Liver (tissue), 9 donors: ENCODE measurements around the gene SDR39U1. TPM values are rescaled to one million over a fixed set of nuclear protein-coding genes. Genes with fewer than 3 reads are reported as not detected.

ENCODE experiments used
- DNase-seq: peaks from one replicate; pipeline ENCODE4 v3.0.0-alpha.2; 2017; ENCODE audit warnings: low spot score
- H3K27ac ChIP-seq, 2 donors: one replicate each; pipeline ENCODE4 v1.7.0; 2013; ENCODE audit warnings: inconsistent platforms in 2 of 2, low read length in 2 of 2, control low read depth in 1 of 2, low read depth in 1 of 2, mild to moderate bottlenecking in 1 of 2
- H3K27me3 ChIP-seq, 4 donors: one replicate each; pipeline versions ENCODE4 v1.6.1 to v1.7.0; 2013; ENCODE audit warnings: low read length in 3 of 4, inconsistent platforms in 1 of 4, mild to moderate bottlenecking in 1 of 4, moderate library complexity in 1 of 4; ENCODE audit not compliant: control insufficient read depth in 4 of 4, insufficient read depth in 4 of 4
- H3K36me3 ChIP-seq, 4 donors: one replicate each; pipeline versions ENCODE4 v1.6.1 to v1.7.0; 2013; ENCODE audit warnings: low read length in 3 of 4, mild to moderate bottlenecking in 3 of 4, low read depth in 1 of 4, moderate library complexity in 1 of 4; ENCODE audit not compliant: control insufficient read depth in 4 of 4, insufficient read depth in 3 of 4
- H3K4me1 ChIP-seq, 4 donors: one replicate each; pipeline versions ENCODE4 v1.6.1 to v1.7.0; 2013; ENCODE audit warnings: low read length in 3 of 4, mild to moderate bottlenecking in 3 of 4, moderate library complexity in 1 of 4; ENCODE audit not compliant: control insufficient read depth in 4 of 4, insufficient read depth in 4 of 4
- H3K4me3 ChIP-seq, 3 donors: one replicate each; pipeline versions ENCODE4 v1.6.1 to v1.7.0; 2013; ENCODE audit warnings: low read length in 3 of 3, control low read depth in 1 of 3, low read depth in 1 of 3, mild to moderate bottlenecking in 1 of 3
- H3K9ac ChIP-seq, 2 donors: one replicate each; pipeline ENCODE4 v1.7.0; 2013; ENCODE audit warnings: low read length in 2 of 2, mild to moderate bottlenecking in 2 of 2, moderate library complexity in 2 of 2, control low read depth in 1 of 2, low read depth in 1 of 2
- H3K9me3 ChIP-seq, 4 donors: one replicate each; pipeline versions ENCODE4 v1.6.1 to v1.7.0; 2013; ENCODE audit warnings: low read length in 3 of 4; ENCODE audit not compliant: control insufficient read depth in 4 of 4
- CTCF ChIP-seq: fragments of 150-350 bp; IDR thresholded peaks from 2 replicates; pipeline ENCODE4 v1.5.1; 2017; ENCODE audit warnings: improper control_type of control experiment, low read depth, low read length; ENCODE audit not compliant: missing input control
- FOXA1 ChIP-seq: IDR thresholded peaks from 2 replicates; pipeline ENCODE4 v1.6.1; 2016; ENCODE audit warnings: antibody characterized with exemption
- HNF4A ChIP-seq, 2 donors: conservative IDR thresholded peaks; 2 replicates each; pipeline ENCODE4 v1.6.1; 2016; ENCODE audit warnings: antibody characterized with exemption in 2 of 2, mild to moderate bottlenecking in 2 of 2
- JUND ChIP-seq, 2 donors: IDR thresholded peaks; 2 replicates each; pipeline ENCODE4 v1.6.1; 2016; ENCODE audit warnings: antibody characterized with exemption in 2 of 2
- MAX ChIP-seq: IDR thresholded peaks from 2 replicates; pipeline ENCODE4 v1.6.1; 2016; ENCODE audit warnings: antibody characterized with exemption
- NR2F2 ChIP-seq: IDR thresholded peaks from 2 replicates; pipeline ENCODE4 v1.6.1; 2016; ENCODE audit warnings: antibody characterized with exemption
- RAD21 ChIP-seq, 2 donors: IDR thresholded peaks; 2 replicates each; pipeline ENCODE4 v1.6.1; 2016; ENCODE audit warnings: antibody characterized with exemption in 2 of 2, mild to moderate bottlenecking in 2 of 2
- REST ChIP-seq: IDR thresholded peaks from 2 replicates; pipeline ENCODE4 v1.6.1; 2016; ENCODE audit warnings: antibody characterized with exemption, mild to moderate bottlenecking
- RXRA ChIP-seq, 2 donors: IDR thresholded peaks; 2 replicates each; pipeline ENCODE4 v1.6.1; 2017 to 2018; ENCODE audit warnings: antibody characterized with exemption in 2 of 2, mild to moderate bottlenecking in 1 of 2
- SP1 ChIP-seq: IDR thresholded peaks from 2 replicates; pipeline ENCODE4 v1.6.1; 2018; ENCODE audit warnings: antibody characterized with exemption, mild to moderate bottlenecking
- YY1 ChIP-seq: IDR thresholded peaks from 2 replicates; pipeline ENCODE4 v1.6.1; 2016; ENCODE audit warnings: antibody characterized with exemption, mild to moderate bottlenecking
- ZBTB33 ChIP-seq: IDR thresholded peaks from 2 replicates; pipeline ENCODE4 v1.6.1; 2016; ENCODE audit warnings: antibody characterized with exemption
- WGBS: extraction: QIAGEN DNeasy Blood & Tissue Kit; methylation state at CpG from one replicate; pipeline ENCODE4 v1.1.7; 2013; 5-methylcytosine and 5-hydroxymethylcytosine counted together
- polyA plus RNA-seq, 2 donors: library from polyadenylated mRNA; stranded (reverse) in 1 of 2; unstranded in 1 of 2; fragments of 200-250 nt in 1 of 2; fragments of >200 nt in 1 of 2; fragmentation: Nextera tagmentation in 1 of 2; extraction: Ambion mirVana in 1 of 2; gene quantifications; one replicate each; pipeline versions ENCODE4 v1.2.1 to v1.2.3, GENCODE V29; 2013 to 2015
- total RNA-seq, 2 donors: library from RNA; depleted of rRNA; stranded (reverse); fragments of >200 nt; gene quantifications; one replicate each; pipeline ENCODE4 v1.2.3, GENCODE V29; 2014
- donor health status: healthy.
- donor health status: healthy.
- donor health status: healthy.
- donor health status: healthy.
- donor health status: healthy.

Gene SDR39U1
- total and polyA plus RNA-seq, 4 donors = 10.8 to 50.4 (median 25.9) TPM

- no peak for TF ChIP-seq REST
- TF ChIP-seq HNF4A (conservative IDR thresholded peaks at IDR 0.05) = no peak
- no peak for TF ChIP-seq JUND (IDR thresholded peaks at IDR 0.05)
- TF ChIP-seq ZBTB33 = no peak
Observed at GRCh38 chr14:24437020-24437735, 5.4 kb downstream of the SDR39U1 start (continued).

GRCh38 chr14:24436355-24437019 lies 6.1 kb downstream of the SDR39U1 start:
- H3K27me3 ChIP-seq = no peaks in the 10 kb centered on the region
- H3K9ac ChIP-seq = no peak overlapping the region
- TF ChIP-seq NR2F2 (peak; percentile 89), YY1 (peak; percentile 46), MAX (no peak), RXRA (IDR thresholded peaks at IDR 0.05) (peak; percentile 26 to 30), CTCF (peak; percentile 89), SP1 (peak; percentile 28), FOXA1 (no peak), HNF4A (conservative IDR thresholded peaks at IDR 0.05) (peak; percentile 18 to 19), RAD21 (IDR thresholded peaks at IDR 0.05) (peak; percentile 95 to 97)
- peaks cover 0 to 57% (median 37%) of the 10 kb centered on the region in 4 donors for H3K4me1 ChIP-seq
- H3K4me3 ChIP-seq = no peak overlapping the region
- no peak for DNase-seq
- H3K36me3 ChIP-seq = peaks cover 14 to 55% (median 45%) of the 10 kb centered on the region in 4 donors
- WGBS = 53% methylated on average over 5 of the region's 5 CpGs
- no peaks in the 10 kb centered on the region for H3K9me3 ChIP-seq
- H3K27ac ChIP-seq = peak overlapping the region; percentile 21 to 35
